HEK293T (cell line): ENCODE results near the gene HNRNPLL.

ENCODE experiments used
- BHLHE40 ChIP-seq: fragments of 450-650 bp; IDR thresholded peaks from 2 replicates; pipeline ENCODE4 v1.6.1; 2016; ENCODE audit warnings: mild to moderate bottlenecking, moderate library complexity, borderline replicate concordance
- CTBP1 ChIP-seq: fragments of 450-650 bp; IDR thresholded peaks from 2 replicates; pipeline ENCODE4 v1.6.1; 2016; ENCODE audit warnings: borderline replicate concordance
- ELF4 ChIP-seq: fragments of 450-650 bp; IDR thresholded peaks from 2 replicates; pipeline ENCODE4 v1.6.1; 2017; ENCODE audit warnings: antibody characterized with exemption
- FOXA1 ChIP-seq: fragments of 450-650 bp; IDR thresholded peaks from 2 replicates; pipeline ENCODE4 v1.6.1; 2016; ENCODE audit warnings: mild to moderate bottlenecking
- FOXK2 ChIP-seq: fragments of 450-650 bp; IDR thresholded peaks from 2 replicates; pipeline ENCODE4 v1.6.1; 2016; ENCODE audit warnings: mild to moderate bottlenecking
- FOXM1 ChIP-seq: fragments of 450-650 bp; IDR thresholded peaks from 2 replicates; pipeline ENCODE4 v1.6.1; 2017; ENCODE audit warnings: mild to moderate bottlenecking, borderline replicate concordance
- HDGF ChIP-seq: fragments of 450-650 bp; IDR thresholded peaks from 2 replicates; pipeline ENCODE4 v1.6.1; 2017; ENCODE audit warnings: antibody characterized with exemption, borderline replicate concordance
- L3MBTL2 ChIP-seq: fragments of 450-650 bp; conservative IDR thresholded peaks from 2 replicates; pipeline ENCODE4 v1.6.1; 2016; ENCODE audit warnings: mild to moderate bottlenecking
- LEF1 ChIP-seq: fragments of 450-650 bp; IDR thresholded peaks from 2 replicates; pipeline ENCODE4 v1.6.1; 2017; ENCODE audit warnings: mild to moderate bottlenecking, borderline replicate concordance
- PKNOX1 ChIP-seq: fragments of 450-650 bp; IDR thresholded peaks from 2 replicates; pipeline ENCODE4 v1.6.1; 2016
- SP1 ChIP-seq: fragments of 450-650 bp; IDR thresholded peaks from 2 replicates; pipeline ENCODE4 v1.6.1; 2017
- TARDBP ChIP-seq: fragments of 450-650 bp; IDR thresholded peaks from 2 replicates; pipeline ENCODE4 v1.6.1; 2016
- ZNF384 ChIP-seq: fragments of 450-650 bp; IDR thresholded peaks from 2 replicates; pipeline ENCODE4 v1.6.1; 2016

- no peak for TF ChIP-seq FOXM1
- no peak for TF ChIP-seq ELF4
- TF ChIP-seq BHLHE40: no peak
- TF ChIP-seq PKNOX1: no peak
- TF ChIP-seq SP1: no peak
- TF ChIP-seq HDGF: no peak
- TF ChIP-seq CTBP1: no peak
- TF ChIP-seq FOXK2: no peak
- no peak for TF ChIP-seq L3MBTL2
- no peak for TF ChIP-seq TARDBP
- TF ChIP-seq FOXA1: no peak
- TF ChIP-seq ZNF384: no peak
- TF ChIP-seq LEF1: no peak
These were observed 47.6 kb downstream of the HNRNPLL start for GRCh38 chr2:38554973-38555595.
